HG03558 (cell line): ENCODE measurements around the gene ZNF837.
"Not testable (repeated sequence)": the region's sequence is repeated elsewhere in the genome, so short reads cannot be mapped to it uniquely, and the experiment has no call there.

Experiments
- ATAC-seq: cut with Tn5 transposase; IDR thresholded peaks from one replicate; pipeline ENCODE4 v1.9.1; 2021; ENCODE audit warnings: moderate number of reproducible peaks; ENCODE audit not compliant: unreplicated experiment; ENCODE audit errors: extremely low read depth

Gene ZNF837

GRCh38 chr19:58351990-58352755 lies 28.7 kb downstream of the ZNF837 start:
- ATAC-seq: no peak

- ATAC-seq: no peak
Observed at GRCh38 chr19:58351558-58351878, 29.3 kb downstream of the ZNF837 start.

- ATAC-seq: no peak
Observed at GRCh38 chr19:58350871-58351557, 29.8 kb downstream of the ZNF837 start.

- ATAC-seq: no peak
Observed at GRCh38 chr19:58350001-58350861, 30.6 kb downstream of the ZNF837 start.

GRCh38 chr19:58349590-58349989 lies 31.2 kb downstream of the ZNF837 start:
- no peak for ATAC-seq

GRCh38 chr19:58348080-58348479 lies 32.8 kb downstream of the ZNF837 start:
- ATAC-seq: not testable (repeated sequence)

GRCh38 chr19:58346961-58347929 lies 33.6 kb downstream of the ZNF837 start:
- ATAC-seq: peak; percentile 60

GRCh38 chr19:58345558-58345957 lies 35.3 kb downstream of the ZNF837 start:
- ATAC-seq: no peak

- no peak for ATAC-seq
Observed at GRCh38 chr19:58338825-58339558, 41.8 kb downstream of the ZNF837 start.

- ATAC-seq: no peak
Observed at GRCh38 chr19:58338336-58338735, 42.5 kb downstream of the ZNF837 start.

GRCh38 chr19:58336820-58337219 lies 44.0 kb downstream of the ZNF837 start:
- no peak for ATAC-seq

- ATAC-seq: no peak
Observed at GRCh38 chr19:58336216-58336615, 44.6 kb downstream of the ZNF837 start.

GRCh38 chr19:58335630-58336029 lies 45.2 kb downstream of the ZNF837 start:
- ATAC-seq: no peak

GRCh38 chr19:58334691-58335249 lies 46.1 kb downstream of the ZNF837 start:
- ATAC-seq: no peak

GRCh38 chr19:58332697-58333096 lies 48.1 kb downstream of the ZNF837 start:
- no peak for ATAC-seq

- no peak for ATAC-seq
Observed at GRCh38 chr19:58330458-58330857, 50.4 kb downstream of the ZNF837 start.

GRCh38 chr19:58328999-58329398 lies 51.8 kb downstream of the ZNF837 start:
- no peak for ATAC-seq

- peak; percentile 79 for ATAC-seq
Observed at GRCh38 chr19:58326914-58327726, 53.7 kb downstream of the ZNF837 start, which contains the start of gene ZSCAN22. Gene ZSCAN22, plus strand, starts transcription at chr19:58326994. Its CDS starts 7,809 bp downstream, at chr19:58334803.
